PFSK-1 (cell line): ENCODE data around the gene HES7.

Experiments used
- FOXP2 ChIP-seq: optimal IDR thresholded peaks from 2 replicates; pipeline ENCODE3; 2011; ENCODE audit warnings: borderline replicate concordance, control low read depth, inconsistent platforms; ENCODE audit not compliant: insufficient read depth; ENCODE audit errors: extremely low read length, extremely low read depth
- POLR2AphosphoS5 ChIP-seq: IDR thresholded peaks from 2 replicates; pipeline ENCODE4 v1.6.1; 2012; ENCODE audit warnings: low read depth, mild to moderate bottlenecking, control low read depth, low read length, moderate library complexity
- SIN3A ChIP-seq: IDR thresholded peaks from 2 replicates; pipeline ENCODE4 v1.6.1; 2012; ENCODE audit warnings: mild to moderate bottlenecking, low read length, moderate library complexity, borderline replicate concordance; ENCODE audit not compliant: insufficient read depth
- TAF1 ChIP-seq: IDR thresholded peaks from 2 replicates; pipeline ENCODE4 v1.6.1; 2012; ENCODE audit warnings: low read length, control low read depth, borderline replicate concordance; ENCODE audit not compliant: insufficient read depth
- TF ChIP-seq, protein P1 (sequence below), 2 experiments: IDR thresholded peaks; 2 replicates each; pipeline versions ENCODE4 v1.6.1 to v1.8.0; 2011 to 2012; ENCODE audit warnings: low read depth in 2 of 2, low read length in 2 of 2, control low read depth in 1 of 2, inconsistent platforms in 1 of 2, mild to moderate bottlenecking in 1 of 2, moderate library complexity in 1 of 2; ENCODE audit not compliant: insufficient read depth in 1 of 2

DNA sequence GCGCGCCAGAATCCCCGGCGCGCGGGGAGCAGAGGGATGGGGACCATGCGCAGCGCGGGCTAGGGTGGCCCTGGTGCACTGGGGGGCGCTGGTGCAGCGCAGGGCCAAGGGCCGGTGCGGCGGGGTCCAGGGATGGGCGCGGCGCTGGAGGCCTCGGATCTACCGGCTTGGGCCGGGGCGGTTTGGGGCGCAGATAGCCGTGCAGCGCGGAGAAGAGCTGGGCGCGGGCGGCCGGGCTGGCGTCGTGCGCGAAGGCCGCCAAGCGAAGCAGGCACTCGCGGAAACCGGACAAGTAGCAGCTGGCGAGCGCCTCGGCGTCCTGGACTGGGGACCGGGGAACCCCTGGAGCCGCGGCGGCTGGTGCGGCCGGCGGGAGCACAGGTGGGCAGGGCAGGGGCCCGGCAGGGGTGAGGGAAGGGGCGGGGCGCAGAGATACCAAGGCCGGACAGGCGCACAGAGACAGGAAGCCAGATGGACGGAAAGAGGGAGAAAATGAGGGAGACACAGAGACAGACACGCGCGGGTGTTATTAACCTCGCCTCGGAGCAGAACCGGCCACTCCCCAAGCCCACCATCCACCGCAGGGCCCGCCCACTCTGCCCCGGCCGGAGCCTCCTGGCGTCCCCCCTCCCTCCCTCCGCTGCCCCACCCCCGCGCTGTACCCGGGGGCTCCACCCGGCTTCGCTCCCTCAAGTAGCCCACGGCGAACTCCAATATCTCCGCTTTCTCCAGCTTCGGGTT is 2.1 kb downstream of the HES7 start:
- TF ChIP-seq POLR2AphosphoS5 = no peak
- TF ChIP-seq SIN3A = no peak
- no peak for TF ChIP-seq TAF1
- TF ChIP-seq, protein P1, sequence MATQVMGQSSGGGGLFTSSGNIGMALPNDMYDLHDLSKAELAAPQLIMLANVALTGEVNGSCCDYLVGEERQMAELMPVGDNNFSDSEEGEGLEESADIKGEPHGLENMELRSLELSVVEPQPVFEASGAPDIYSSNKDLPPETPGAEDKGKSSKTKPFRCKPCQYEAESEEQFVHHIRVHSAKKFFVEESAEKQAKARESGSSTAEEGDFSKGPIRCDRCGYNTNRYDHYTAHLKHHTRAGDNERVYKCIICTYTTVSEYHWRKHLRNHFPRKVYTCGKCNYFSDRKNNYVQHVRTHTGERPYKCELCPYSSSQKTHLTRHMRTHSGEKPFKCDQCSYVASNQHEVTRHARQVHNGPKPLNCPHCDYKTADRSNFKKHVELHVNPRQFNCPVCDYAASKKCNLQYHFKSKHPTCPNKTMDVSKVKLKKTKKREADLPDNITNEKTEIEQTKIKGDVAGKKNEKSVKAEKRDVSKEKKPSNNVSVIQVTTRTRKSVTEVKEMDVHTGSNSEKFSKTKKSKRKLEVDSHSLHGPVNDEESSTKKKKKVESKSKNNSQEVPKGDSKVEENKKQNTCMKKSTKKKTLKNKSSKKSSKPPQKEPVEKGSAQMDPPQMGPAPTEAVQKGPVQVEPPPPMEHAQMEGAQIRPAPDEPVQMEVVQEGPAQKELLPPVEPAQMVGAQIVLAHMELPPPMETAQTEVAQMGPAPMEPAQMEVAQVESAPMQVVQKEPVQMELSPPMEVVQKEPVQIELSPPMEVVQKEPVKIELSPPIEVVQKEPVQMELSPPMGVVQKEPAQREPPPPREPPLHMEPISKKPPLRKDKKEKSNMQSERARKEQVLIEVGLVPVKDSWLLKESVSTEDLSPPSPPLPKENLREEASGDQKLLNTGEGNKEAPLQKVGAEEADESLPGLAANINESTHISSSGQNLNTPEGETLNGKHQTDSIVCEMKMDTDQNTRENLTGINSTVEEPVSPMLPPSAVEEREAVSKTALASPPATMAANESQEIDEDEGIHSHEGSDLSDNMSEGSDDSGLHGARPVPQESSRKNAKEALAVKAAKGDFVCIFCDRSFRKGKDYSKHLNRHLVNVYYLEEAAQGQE (IDR thresholded peaks at IDR 0.05; ENCODE audit: insufficient read depth in 1 of 2, low read depth in 2 of 2, low read length in 2 of 2) = no peak
- TF ChIP-seq FOXP2 = peak; percentile 57
